ENCODE results near the gene MED20. TPM values are rescaled to one million over a fixed set of nuclear protein-coding genes. Genes with fewer than 3 reads are reported as not detected.
A peak's percentile ranks its signal among the peaks of the same experiment; 100 is the strongest.

Gene MED20
- total and polyA plus RNA-seq, 10 donors, result 5.3 to 21.5 (median 15.3) TPM

GRCh38 chr6:41935685-41936072 is 14.7 kb upstream of the MED20 start:
- peaks cover 55 to 74% (median 66%) of the 10 kb centered on the region in 6 donors for H3K4me1 ChIP-seq
- no peak for DNase-seq
- no peaks in the 10 kb centered on the region for H3K27me3 ChIP-seq (replicated peaks in 1 of 7)
- H3K9me3 ChIP-seq, result no peaks in the 10 kb centered on the region
- WGBS, 5 donors, result 39 to 59% (median 54%) methylated on average over 5 to 8 of the region's 8 CpGs
- no peak for TF ChIP-seq CTCF (IDR thresholded peaks at IDR 0.05 in 8 of 11, conservative IDR thresholded peaks at IDR 0.05 in 3 of 11)
- peak in 1 of 3 donors; percentile 59 for TF ChIP-seq POLR2AphosphoS5 (IDR thresholded peaks at IDR 0.05)
- no peak for TF ChIP-seq POLR2A (IDR thresholded peaks at IDR 0.05)
- H3K27ac ChIP-seq, result peak overlapping the region; percentile 54 to 96 (median 91)
- peaks cover 0 to 99% (median 63%) of the 10 kb centered on the region in 6 donors for H3K36me3 ChIP-seq
- H3K4me3 ChIP-seq, result peak overlapping the region in 3 of 8 donors; percentile 3 to 98 (median 9)
- intact Hi-C loops (cut with DNase I; ENCODE audit: low total_unique reads), result loop anchor here (5.0 kb wide), 1 partner anchor 107 kb away; no protein-coding TSS in a partner anchor

- 8 to 44% (median 40%) methylated on average over 1 of the region's 1 CpG for WGBS, 5 donors
- H3K4me1 ChIP-seq, result peaks cover 53 to 74% (median 61%) of the 10 kb centered on the region in 6 donors
- peak overlapping the region in 6 of 8 donors; percentile 54 to 96 (median 91) for H3K27ac ChIP-seq
- no peaks in the 10 kb centered on the region for H3K27me3 ChIP-seq (replicated peaks in 1 of 7)
- intact Hi-C loops (cut with DNase I; ENCODE audit: low total_unique reads), result loop anchor here (5.0 kb wide), 1 partner anchor 107 kb away; no protein-coding TSS in a partner anchor
- TF ChIP-seq CTCF (IDR thresholded peaks at IDR 0.05 in 8 of 11, conservative IDR thresholded peaks at IDR 0.05 in 3 of 11) (no peak), POLR2AphosphoS5 (IDR thresholded peaks at IDR 0.05) (no peak), POLR2A (IDR thresholded peaks at IDR 0.05) (no peak)
- no peaks in the 10 kb centered on the region for H3K9me3 ChIP-seq
- no peak for DNase-seq
- H3K36me3 ChIP-seq, result peaks cover 0 to 100% (median 68%) of the 10 kb centered on the region in 6 donors
- H3K4me3 ChIP-seq, result peak overlapping the region in 1 of 8 donors; percentile 98
Measured at GRCh38 chr6:41935193-41935574, 14.2 kb upstream of the MED20 start.

GRCh38 chr6:41934278-41935192 is 13.6 kb upstream of the MED20 start:
- WGBS, 5 donors, result 68 to 83% (median 73%) methylated on average over 7 of the region's 7 CpGs
- intact Hi-C loops (cut with DNase I; ENCODE audit: low total_unique reads), result loop anchor here (5.0 kb wide), 1 partner anchor 108 kb away; no protein-coding TSS in a partner anchor
- H3K4me1 ChIP-seq, result peaks cover 47 to 71% (median 54%) of the 10 kb centered on the region in 6 donors
- H3K27me3 ChIP-seq (replicated peaks in 1 of 7), result no peaks in the 10 kb centered on the region
- H3K4me3 ChIP-seq, result no peak overlapping the region
- H3K9me3 ChIP-seq, result no peaks in the 10 kb centered on the region
- no peak for DNase-seq
- H3K36me3 ChIP-seq, result peaks cover 0 to 100% (median 74%) of the 10 kb centered on the region in 6 donors
- no peak for TF ChIP-seq POLR2A (IDR thresholded peaks at IDR 0.05)
- TF ChIP-seq POLR2AphosphoS5 (IDR thresholded peaks at IDR 0.05), result peak in 1 of 3 donors; percentile 44
- peak overlapping the region in 7 of 8 donors; percentile 22 to 96 (median 91) for H3K27ac ChIP-seq

- no peak overlapping the region for H3K4me3 ChIP-seq
- TF ChIP-seq CTCF (IDR thresholded peaks at IDR 0.05 in 8 of 11, conservative IDR thresholded peaks at IDR 0.05 in 3 of 11) (no peak), POLR2AphosphoS5 (IDR thresholded peaks at IDR 0.05) (peak; percentile 48 to 74 (median 57)), POLR2A (IDR thresholded peaks at IDR 0.05) (no peak)
- H3K27me3 ChIP-seq (replicated peaks in 1 of 7), result no peaks in the 10 kb centered on the region
- H3K27ac ChIP-seq, result no peak overlapping the region
- intact Hi-C loops (cut with DNase I; ENCODE audit: low total_unique reads), result no loop called here
- peaks cover 26 to 59% (median 33%) of the 10 kb centered on the region in 6 donors for H3K4me1 ChIP-seq
- no peaks in the 10 kb centered on the region for H3K9me3 ChIP-seq
- H3K36me3 ChIP-seq, result peaks cover 0 to 100% (median 96%) of the 10 kb centered on the region in 6 donors
- WGBS, 5 donors, result 88 to 96% (median 93%) methylated on average over 15 of the region's 15 CpGs
- DNase-seq, result no peak
Measured at GRCh38 chr6:41932378-41932777, 11.4 kb upstream of the MED20 start.
